Neural progenitor cell (in vitro differentiated cells): ENCODE data around the gene TAF4.

Source experiments
- CTCF ChIP-seq: fragments of 200-600 bp; sonication (generic); IDR thresholded peaks from 2 replicates; pipeline ENCODE4 v1.5.1; 2017; ENCODE audit warnings: antibody characterized with exemption, mild to moderate bottlenecking
- EZH2 ChIP-seq: fragments of 200-600 bp; sonication (generic); IDR thresholded peaks from 2 replicates; pipeline ENCODE4 v1.6.1; 2017; ENCODE audit warnings: antibody characterized with exemption, mild to moderate bottlenecking, moderate library complexity
- EZH2phosphoT487 ChIP-seq: fragments of 200-600 bp; sonication (generic); IDR thresholded peaks from 2 replicates; pipeline ENCODE4 v1.6.1; 2017; ENCODE audit warnings: antibody characterized with exemption

GRCh38 chr20:61953037-61954021, 112.4 kb downstream of the TAF4 start:
- no peak for TF ChIP-seq CTCF
- TF ChIP-seq EZH2, result no peak
- TF ChIP-seq EZH2phosphoT487, result no peak
